A549 (cell line): Measurements from ENCODE around the gene FSTL4.

Experiments used
- BCL3 ChIP-seq: fragments of >200 bp; sonication (Bioruptor Twin); formaldehyde crosslinking; IDR thresholded peaks from 3 replicates; pipeline ENCODE4 v1.6.1; 2016
- CBX8 ChIP-seq: fragments of 200-600 bp; sonication (generic); IDR thresholded peaks from 2 replicates; pipeline ENCODE4 v1.6.1; 2016
- CTCF ChIP-seq: fragments of >200 bp; sonication (Bioruptor Twin); formaldehyde crosslinking; IDR thresholded peaks from 3 replicates; pipeline ENCODE4 v1.5.1; 2016
- HOXB5 ChIP-seq: fragments of 250-450 bp; sonication (Bioruptor Pico); IDR thresholded peaks from 2 replicates; pipeline ENCODE4 v1.5.0; 2020; ENCODE audit warnings: mild to moderate bottlenecking, moderate library complexity
- JUNB ChIP-seq: fragments of >200 bp; sonication (Bioruptor Twin); formaldehyde crosslinking; IDR thresholded peaks from 2 replicates; pipeline ENCODE4 v1.6.1; 2016
- NR3C1 ChIP-seq: fragments of >200 bp; sonication (Bioruptor Twin); formaldehyde crosslinking; IDR thresholded peaks from 3 replicates; pipeline ENCODE4 v1.6.1; 2017
- PHF8 ChIP-seq: fragments of 200-600 bp; sonication (generic); IDR thresholded peaks from 2 replicates; pipeline ENCODE4 v1.6.1; 2016; ENCODE audit warnings: low read depth, mild to moderate bottlenecking, antibody characterized with exemption, moderate library complexity, borderline replicate concordance
- RARB ChIP-seq: fragments of 250-450 bp; sonication (Bioruptor Pico); IDR thresholded peaks from 2 replicates; pipeline ENCODE4 v1.8.0; 2021; ENCODE audit warnings: mild to moderate bottlenecking, moderate library complexity
- REST ChIP-seq: fragments of 200-600 bp; sonication (generic); IDR thresholded peaks from 2 replicates; pipeline ENCODE4 v1.6.1; 2016; ENCODE audit warnings: antibody characterized with exemption, mild to moderate bottlenecking, moderate library complexity
- RFX5 ChIP-seq: fragments of 450-650 bp; IDR thresholded peaks from 2 replicates; pipeline ENCODE4 v1.7.1; 2014; ENCODE audit warnings: antibody characterized with exemption, mild to moderate bottlenecking, moderate library complexity

- TF ChIP-seq RARB (CRISPR knock-in tag) (no peak), HOXB5 (CRISPR knock-in tag) (no peak), CTCF (no peak), RFX5 (no peak), NR3C1 (no peak), PHF8 (no peak), CBX8 (no peak), JUNB (no peak), REST (no peak), BCL3 (no peak)
These were observed 185.1 kb downstream of the FSTL4 start for GRCh38 chr5:133427121-133427777.
